Measurements from ENCODE around the gene INPP5J.
"Not testable (repeated sequence)": the region's sequence is repeated elsewhere in the genome, so short reads cannot be mapped to it uniquely, and the experiment has no call there.

INPP5J gene

GRCh38 chr22:31102441-31103081, 20.2 kb upstream of the INPP5J start:
- DNase-seq: peak; percentile 77

- no peak for DNase-seq
These were observed 19.7 kb upstream of the INPP5J start for GRCh38 chr22:31103111-31103510.

GRCh38 chr22:31103899-31104694, 18.7 kb upstream of the INPP5J start:
- no peak for DNase-seq

GRCh38 chr22:31104869-31105268, 17.9 kb upstream of the INPP5J start:
- peak; percentile 26 for DNase-seq

- no peak for DNase-seq
These were observed 17.4 kb upstream of the INPP5J start for GRCh38 chr22:31105282-31105929.

GRCh38 chr22:31106001-31106571, 16.7 kb upstream of the INPP5J start:
- DNase-seq: peak; percentile 18

- DNase-seq: peak; percentile 44
These were observed 16.0 kb upstream of the INPP5J start for GRCh38 chr22:31106731-31107177.

GRCh38 chr22:31107178-31107893, 15.4 kb upstream of the INPP5J start, which contains the start of gene SELENOM:
SELENOM (minus strand) TSS chr22:31107568; CDS start chr22:31107505, 63 bp downstream.
- peak; percentile 99 for DNase-seq

GRCh38 chr22:31107894-31108218, 14.9 kb upstream of the INPP5J start:
- no peak for DNase-seq

GRCh38 chr22:31112547-31113091, 10.1 kb upstream of the INPP5J start:
- DNase-seq: not testable (repeated sequence)

- DNase-seq: no peak
These were observed 4.5 kb upstream of the INPP5J start for GRCh38 chr22:31118046-31118820.

GRCh38 chr22:31119026-31119717, 3.6 kb upstream of the INPP5J start:
- DNase-seq: no peak

- DNase-seq: no peak
These were observed 2.5 kb upstream of the INPP5J start for GRCh38 chr22:31120230-31120629.

GRCh38 chr22:31120642-31121041, 2.1 kb upstream of the INPP5J start:
- no peak for DNase-seq

GRCh38 chr22:31121403-31121802, 1.4 kb upstream of the INPP5J start:
- no peak for DNase-seq

- no peak for DNase-seq
These were observed 602 bp upstream of the INPP5J start for GRCh38 chr22:31122196-31122531.

GRCh38 chr22:31123292-31123602, 481 bp downstream of the INPP5J start:
- DNase-seq: no peak

- DNase-seq: no peak
These were observed 1.5 kb downstream of the INPP5J start for GRCh38 chr22:31124290-31124689.

- no peak for DNase-seq
These were observed 2.2 kb downstream of the INPP5J start for GRCh38 chr22:31124811-31125465.

GRCh38 chr22:31125521-31126117, 2.9 kb downstream of the INPP5J start:
- no peak for DNase-seq

Measured in fibroblast of skin of abdomen (primary cell).